CD4-positive, alpha-beta T cell treated with Interleukin-4 for 1 hour (primary cell): ENCODE data around the gene NR5A2.

Experiments used
- DNase-seq, 2 donors: peaks; one replicate each; pipeline ENCODE4 v3.0.0-alpha.2; 2020 to 2022

Gene NR5A2

GRCh38 chr1:200027264-200027823 is at the start of gene NR5A2:
TSS of gene NR5A2 (plus strand) at chr1:200027710. CDS start at chr1:200027848, 138 bp downstream.
- DNase-seq: no peak

GRCh38 chr1:199978408-199978940 is 49.0 kb upstream of the NR5A2 start:
- DNase-seq: no peak

- DNase-seq: no peak
Observed at GRCh38 chr1:199979071-199979470, 48.4 kb upstream of the NR5A2 start.

- DNase-seq: no peak
Observed at GRCh38 chr1:199981584-199981983, 45.9 kb upstream of the NR5A2 start.

GRCh38 chr1:199982606-199983005 is 44.9 kb upstream of the NR5A2 start:
- no peak for DNase-seq

GRCh38 chr1:199983531-199983930 is 44.0 kb upstream of the NR5A2 start:
- DNase-seq: no peak

- DNase-seq: no peak
Observed at GRCh38 chr1:199995096-199995685, 32.3 kb upstream of the NR5A2 start.

DNA sequence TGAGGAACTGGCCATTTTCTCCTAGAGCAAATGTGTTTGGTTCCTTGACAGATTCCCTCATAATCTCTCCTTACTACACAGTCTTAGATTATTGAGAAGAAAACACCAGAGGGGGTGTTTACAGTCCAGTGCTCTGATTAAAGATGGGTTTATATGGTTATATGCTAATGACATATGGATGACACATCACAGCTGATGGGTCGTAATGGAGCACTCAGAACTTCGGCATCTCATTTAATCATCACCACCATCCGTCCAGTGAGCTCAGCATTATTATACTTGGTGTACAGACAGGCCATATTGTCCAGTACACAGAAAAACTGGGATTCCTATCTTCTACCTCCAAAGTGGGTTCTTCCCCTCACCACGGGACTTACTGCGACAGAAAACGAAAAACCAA is 22.3 kb upstream of the NR5A2 start:
- no peak for DNase-seq

GRCh38 chr1:200006711-200007110 is 20.8 kb upstream of the NR5A2 start:
- DNase-seq: no peak

DNA sequence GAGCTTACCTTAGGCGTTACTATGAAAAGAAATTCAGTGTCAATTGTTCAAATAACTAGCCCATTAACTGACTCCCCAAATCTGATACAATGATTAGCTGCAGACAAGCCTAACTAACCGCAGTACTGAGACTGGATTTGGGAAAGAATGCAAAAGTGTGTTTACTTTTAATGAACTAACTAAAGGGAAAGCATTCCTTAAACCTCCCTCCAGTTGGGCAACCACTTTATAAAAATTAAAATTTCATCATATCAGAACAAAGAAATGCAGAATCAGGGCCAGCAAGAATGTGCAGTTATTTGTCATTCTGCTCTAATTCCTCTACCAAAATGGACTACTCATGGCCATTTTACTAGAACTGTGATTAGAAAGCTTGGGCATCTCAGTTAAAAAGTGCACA is 11.7 kb upstream of the NR5A2 start:
- DNase-seq: no peak

- no peak for DNase-seq
Observed at GRCh38 chr1:200021577-200022238, 5.8 kb upstream of the NR5A2 start.

GRCh38 chr1:200022239-200022804 is 5.2 kb upstream of the NR5A2 start:
- no peak for DNase-seq

GRCh38 chr1:200028586-200029034 is 1.1 kb downstream of the NR5A2 start:
- no peak for DNase-seq

DNA sequence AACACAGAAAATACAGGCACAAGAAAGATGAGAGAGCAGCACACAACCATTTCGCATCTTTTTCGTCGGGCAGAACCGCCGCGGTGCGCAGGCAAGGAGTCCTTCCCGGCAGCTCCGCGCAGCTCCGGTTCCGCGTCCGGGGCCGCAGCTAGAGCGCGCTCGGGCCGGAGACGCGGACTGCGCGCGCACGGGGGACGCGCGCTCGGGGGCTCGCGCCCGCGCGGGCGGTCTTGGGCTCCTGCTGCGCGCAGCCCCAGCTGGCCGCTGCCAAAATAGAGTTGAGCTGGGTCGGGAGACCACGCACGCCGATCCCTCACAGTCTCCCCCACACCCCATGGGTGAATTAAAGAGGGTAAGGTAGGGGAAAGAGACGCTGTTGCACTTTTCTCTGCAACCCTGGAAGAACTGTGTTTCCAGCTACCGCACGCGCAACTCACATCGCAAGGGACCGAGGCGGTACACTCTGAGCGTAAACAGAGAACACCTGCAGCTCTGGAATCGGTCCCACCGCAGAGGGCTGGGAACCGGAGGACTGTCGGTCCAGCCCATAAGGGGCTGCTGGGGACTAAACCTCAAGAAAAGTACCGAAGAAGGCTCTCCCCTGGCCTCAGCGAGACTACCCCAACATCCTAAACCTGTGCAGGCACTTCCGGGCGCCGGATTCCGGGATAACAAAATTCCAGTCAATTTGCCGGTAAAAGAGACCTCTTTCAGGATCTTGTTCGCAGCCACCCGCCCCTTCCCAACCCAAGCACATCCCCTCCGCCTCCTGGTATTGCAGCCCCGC is 1.7 kb downstream of the NR5A2 start:
- no peak for DNase-seq

DNA sequence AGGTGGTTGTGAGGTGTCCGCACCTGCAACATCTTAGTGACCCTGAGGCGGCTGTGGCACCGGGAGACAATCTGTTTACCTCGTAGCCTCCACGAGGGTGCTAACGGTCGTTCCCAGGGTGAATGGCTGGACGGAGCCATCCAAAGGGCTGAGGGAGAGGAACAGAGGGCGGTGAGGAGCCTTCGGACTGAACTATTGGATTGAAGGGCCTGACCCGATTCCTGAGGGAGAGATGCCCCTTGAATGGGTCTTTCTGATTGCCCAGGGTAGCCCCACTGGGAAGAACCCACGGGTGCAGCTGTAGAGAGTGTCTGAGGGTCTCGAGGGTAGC is 2.3 kb downstream of the NR5A2 start:
- DNase-seq: no peak

DNA sequence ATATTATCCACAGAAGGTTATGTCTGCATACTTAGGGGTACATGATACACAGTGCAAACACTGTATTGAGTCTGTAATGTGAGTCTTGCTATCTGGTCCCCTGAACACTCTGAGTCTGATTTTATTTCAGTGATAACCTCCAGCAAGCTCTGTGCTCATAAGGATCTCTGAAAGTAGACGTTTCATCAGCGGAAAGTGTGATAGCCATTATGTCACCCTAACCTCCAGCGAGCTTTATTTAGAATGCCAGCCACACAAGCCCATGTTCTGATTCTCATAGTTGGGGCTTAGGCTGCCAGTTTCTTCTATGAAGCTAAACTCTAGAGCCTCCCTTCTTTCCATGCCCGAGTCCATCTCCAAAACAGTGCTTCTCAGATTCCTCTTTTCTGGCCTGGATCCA is 3.3 kb downstream of the NR5A2 start:
- DNase-seq: no peak

- DNase-seq: no peak
Observed at GRCh38 chr1:200033511-200034261, 6.2 kb downstream of the NR5A2 start.

- DNase-seq: no peak
Observed at GRCh38 chr1:200034262-200034557, 6.7 kb downstream of the NR5A2 start.

- DNase-seq: no peak
Observed at GRCh38 chr1:200034761-200035396, 7.4 kb downstream of the NR5A2 start.

DNA sequence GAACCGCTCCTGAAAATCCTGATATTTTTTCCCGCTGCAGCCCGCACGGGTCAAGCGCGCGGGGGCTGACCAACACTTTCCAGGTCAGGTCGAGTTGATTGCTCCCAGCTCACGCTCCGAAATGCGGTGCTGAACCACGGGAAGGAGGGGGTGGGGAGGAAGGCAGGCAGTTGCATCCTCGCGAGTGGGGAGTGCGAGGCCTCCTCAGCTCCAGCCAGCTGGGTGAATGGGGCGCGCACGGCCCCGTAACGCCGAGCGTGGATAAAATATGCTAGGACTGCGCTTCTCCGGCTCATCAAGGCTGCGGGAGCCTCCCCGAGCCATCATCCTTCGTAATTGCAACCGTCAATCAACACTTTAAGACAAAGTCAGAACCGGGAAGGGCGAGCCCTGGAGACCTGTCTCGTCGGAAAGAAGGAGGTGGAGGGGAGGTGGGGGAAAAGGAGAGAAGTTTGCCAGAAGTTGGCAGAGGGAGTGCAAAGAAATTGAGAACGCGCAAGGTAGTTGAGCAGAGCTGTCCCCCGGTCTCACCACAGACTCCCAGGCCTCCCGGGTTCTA is 8.0 kb downstream of the NR5A2 start:
- no peak for DNase-seq

DNA sequence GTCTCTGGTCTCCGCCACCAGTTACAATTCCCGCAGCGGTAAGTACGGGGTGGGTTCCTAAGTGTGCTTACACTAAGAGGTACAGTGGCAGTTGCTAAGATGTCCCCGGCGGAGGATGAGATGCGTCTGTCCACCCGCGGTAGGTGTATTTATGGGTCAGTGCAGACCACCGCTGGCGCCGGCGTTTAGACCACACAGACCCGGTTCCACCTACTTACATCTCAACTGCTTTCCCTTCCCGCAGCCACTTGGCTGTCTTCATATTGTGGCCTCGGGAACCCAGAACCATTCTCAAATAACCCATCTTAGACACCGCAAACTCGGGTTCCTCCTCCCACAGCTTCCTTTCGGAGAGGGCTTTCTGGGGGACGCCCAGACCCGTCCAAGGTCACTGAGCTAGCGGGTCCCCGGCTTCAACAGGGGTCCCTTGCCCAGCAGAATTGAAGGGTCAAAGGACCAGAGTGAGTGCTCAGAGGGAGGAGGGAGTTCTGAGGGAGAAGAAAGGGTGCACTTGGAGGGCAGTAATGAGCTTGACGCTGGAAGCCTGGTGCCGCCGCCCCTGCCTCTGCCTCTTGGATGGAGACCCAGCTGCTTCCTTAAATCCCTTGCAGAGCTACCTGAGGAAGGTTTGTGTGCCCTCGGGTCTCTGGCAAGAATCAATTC is 8.6 kb downstream of the NR5A2 start:
- DNase-seq: no peak
